Thyroid gland (tissue), 4 donors: ENCODE measurements around the gene FMNL3.

Experiments
- POLR2A ChIP-seq, 2 donors: fragments of 450-650 bp; IDR thresholded peaks; one replicate each; pipeline ENCODE4 v1.6.1; 2017; ENCODE audit warnings: antibody characterized with exemption in 2 of 2, mild to moderate bottlenecking in 2 of 2, moderate library complexity in 1 of 2
- TF ChIP-seq, protein P1 (sequence below), 6 experiments: fragments of 200-600 bp in 3 of 6; fragments of 450-650 bp in 3 of 6; sonication (generic) in 3 of 6; IDR thresholded peaks; one replicate each; pipeline ENCODE4 v1.5.1; 2016 to 2019; ENCODE audit warnings: antibody characterized with exemption in 6 of 6, mild to moderate bottlenecking in 2 of 6, inconsistent platforms in 1 of 6, moderate library complexity in 1 of 6

DNA sequence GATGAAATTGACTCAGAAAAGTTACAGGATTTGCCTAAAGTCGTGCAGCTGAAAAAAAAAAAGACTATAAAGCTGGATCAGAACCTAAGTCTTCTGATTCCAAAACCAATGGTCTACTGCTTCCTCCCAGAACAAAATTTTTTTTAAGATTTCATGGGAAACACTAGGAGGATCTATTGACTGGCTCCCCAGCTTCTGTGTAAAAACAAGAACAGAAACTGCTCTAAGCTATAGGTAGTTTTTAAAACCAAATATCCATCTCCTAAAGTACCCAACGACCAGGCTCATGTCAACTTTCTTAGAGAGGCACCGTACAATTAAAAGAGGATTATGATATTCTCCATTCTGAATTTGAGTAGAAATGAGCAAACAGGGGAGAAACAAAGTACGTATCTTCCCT, 9.4 kb downstream of the FMNL3 start:
- TF ChIP-seq POLR2A (IDR thresholded peaks at IDR 0.05) = no peak
- TF ChIP-seq, protein P1, sequence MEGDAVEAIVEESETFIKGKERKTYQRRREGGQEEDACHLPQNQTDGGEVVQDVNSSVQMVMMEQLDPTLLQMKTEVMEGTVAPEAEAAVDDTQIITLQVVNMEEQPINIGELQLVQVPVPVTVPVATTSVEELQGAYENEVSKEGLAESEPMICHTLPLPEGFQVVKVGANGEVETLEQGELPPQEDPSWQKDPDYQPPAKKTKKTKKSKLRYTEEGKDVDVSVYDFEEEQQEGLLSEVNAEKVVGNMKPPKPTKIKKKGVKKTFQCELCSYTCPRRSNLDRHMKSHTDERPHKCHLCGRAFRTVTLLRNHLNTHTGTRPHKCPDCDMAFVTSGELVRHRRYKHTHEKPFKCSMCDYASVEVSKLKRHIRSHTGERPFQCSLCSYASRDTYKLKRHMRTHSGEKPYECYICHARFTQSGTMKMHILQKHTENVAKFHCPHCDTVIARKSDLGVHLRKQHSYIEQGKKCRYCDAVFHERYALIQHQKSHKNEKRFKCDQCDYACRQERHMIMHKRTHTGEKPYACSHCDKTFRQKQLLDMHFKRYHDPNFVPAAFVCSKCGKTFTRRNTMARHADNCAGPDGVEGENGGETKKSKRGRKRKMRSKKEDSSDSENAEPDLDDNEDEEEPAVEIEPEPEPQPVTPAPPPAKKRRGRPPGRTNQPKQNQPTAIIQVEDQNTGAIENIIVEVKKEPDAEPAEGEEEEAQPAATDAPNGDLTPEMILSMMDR (IDR thresholded peaks at IDR 0.05) = no peak
